Liver (tissue), 3 donors: ENCODE data around the gene ODAD3.

Experiments used
- RAD21 ChIP-seq, 2 donors: IDR thresholded peaks; 2 replicates each; pipeline ENCODE4 v1.6.1; 2016; ENCODE audit warnings: antibody characterized with exemption in 2 of 2, mild to moderate bottlenecking in 2 of 2
- TF ChIP-seq, protein P1 (sequence below): fragments of 150-350 bp; IDR thresholded peaks from 2 replicates; pipeline ENCODE4 v1.5.1; 2017; ENCODE audit warnings: improper control_type of control experiment, low read depth, low read length; ENCODE audit not compliant: missing input control
- TF ChIP-seq, protein P2 (sequence below): IDR thresholded peaks from 2 replicates; pipeline ENCODE4 v1.6.1; 2016; ENCODE audit warnings: antibody characterized with exemption, mild to moderate bottlenecking
- donor health status: healthy.
- donor health status: healthy.

DNA sequence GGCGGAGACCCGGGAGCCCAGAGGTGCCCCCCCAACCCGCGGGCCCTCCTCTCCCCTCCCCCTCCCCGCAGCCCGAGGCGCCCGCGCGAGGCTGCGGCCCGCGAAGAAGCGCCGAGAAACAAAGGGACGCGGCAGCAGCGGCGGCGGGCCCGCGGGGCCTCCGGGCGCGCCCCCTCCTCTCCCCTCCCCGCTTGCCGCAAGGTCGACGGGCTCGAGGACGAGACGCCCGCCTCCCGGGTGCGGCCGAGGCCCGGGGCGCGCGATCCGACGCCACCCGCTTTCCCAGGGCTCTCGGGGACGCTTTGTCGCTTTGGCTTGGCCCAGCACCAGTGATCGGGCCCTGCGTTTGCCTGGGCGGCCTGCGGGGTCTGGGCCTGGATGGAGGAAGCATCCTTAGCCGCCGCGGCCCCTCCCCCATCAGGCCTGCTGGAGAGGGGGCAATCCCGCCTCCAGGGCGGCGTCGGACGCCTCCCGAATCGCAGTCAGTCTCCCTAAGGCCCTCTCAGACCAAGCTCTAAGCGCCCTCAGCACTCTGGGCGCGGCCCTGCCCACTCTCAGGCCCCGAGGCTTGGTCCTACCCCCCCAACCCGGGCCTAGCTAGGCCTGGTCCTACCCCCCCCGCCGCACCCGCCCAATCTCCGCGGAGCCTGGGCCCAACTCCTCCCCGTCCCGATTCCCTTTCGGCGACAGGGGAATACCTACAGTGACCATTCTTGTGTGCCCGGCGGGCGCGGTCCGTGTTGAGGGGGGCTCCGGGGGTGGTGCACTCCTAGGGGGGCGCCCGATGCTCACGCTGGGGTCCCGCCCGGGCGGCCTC lies 45.2 kb upstream of the ODAD3 start:
- TF ChIP-seq, protein P1, sequence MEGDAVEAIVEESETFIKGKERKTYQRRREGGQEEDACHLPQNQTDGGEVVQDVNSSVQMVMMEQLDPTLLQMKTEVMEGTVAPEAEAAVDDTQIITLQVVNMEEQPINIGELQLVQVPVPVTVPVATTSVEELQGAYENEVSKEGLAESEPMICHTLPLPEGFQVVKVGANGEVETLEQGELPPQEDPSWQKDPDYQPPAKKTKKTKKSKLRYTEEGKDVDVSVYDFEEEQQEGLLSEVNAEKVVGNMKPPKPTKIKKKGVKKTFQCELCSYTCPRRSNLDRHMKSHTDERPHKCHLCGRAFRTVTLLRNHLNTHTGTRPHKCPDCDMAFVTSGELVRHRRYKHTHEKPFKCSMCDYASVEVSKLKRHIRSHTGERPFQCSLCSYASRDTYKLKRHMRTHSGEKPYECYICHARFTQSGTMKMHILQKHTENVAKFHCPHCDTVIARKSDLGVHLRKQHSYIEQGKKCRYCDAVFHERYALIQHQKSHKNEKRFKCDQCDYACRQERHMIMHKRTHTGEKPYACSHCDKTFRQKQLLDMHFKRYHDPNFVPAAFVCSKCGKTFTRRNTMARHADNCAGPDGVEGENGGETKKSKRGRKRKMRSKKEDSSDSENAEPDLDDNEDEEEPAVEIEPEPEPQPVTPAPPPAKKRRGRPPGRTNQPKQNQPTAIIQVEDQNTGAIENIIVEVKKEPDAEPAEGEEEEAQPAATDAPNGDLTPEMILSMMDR = no peak
- TF ChIP-seq, protein P2, sequence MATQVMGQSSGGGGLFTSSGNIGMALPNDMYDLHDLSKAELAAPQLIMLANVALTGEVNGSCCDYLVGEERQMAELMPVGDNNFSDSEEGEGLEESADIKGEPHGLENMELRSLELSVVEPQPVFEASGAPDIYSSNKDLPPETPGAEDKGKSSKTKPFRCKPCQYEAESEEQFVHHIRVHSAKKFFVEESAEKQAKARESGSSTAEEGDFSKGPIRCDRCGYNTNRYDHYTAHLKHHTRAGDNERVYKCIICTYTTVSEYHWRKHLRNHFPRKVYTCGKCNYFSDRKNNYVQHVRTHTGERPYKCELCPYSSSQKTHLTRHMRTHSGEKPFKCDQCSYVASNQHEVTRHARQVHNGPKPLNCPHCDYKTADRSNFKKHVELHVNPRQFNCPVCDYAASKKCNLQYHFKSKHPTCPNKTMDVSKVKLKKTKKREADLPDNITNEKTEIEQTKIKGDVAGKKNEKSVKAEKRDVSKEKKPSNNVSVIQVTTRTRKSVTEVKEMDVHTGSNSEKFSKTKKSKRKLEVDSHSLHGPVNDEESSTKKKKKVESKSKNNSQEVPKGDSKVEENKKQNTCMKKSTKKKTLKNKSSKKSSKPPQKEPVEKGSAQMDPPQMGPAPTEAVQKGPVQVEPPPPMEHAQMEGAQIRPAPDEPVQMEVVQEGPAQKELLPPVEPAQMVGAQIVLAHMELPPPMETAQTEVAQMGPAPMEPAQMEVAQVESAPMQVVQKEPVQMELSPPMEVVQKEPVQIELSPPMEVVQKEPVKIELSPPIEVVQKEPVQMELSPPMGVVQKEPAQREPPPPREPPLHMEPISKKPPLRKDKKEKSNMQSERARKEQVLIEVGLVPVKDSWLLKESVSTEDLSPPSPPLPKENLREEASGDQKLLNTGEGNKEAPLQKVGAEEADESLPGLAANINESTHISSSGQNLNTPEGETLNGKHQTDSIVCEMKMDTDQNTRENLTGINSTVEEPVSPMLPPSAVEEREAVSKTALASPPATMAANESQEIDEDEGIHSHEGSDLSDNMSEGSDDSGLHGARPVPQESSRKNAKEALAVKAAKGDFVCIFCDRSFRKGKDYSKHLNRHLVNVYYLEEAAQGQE = no peak
- no peak for TF ChIP-seq RAD21 (IDR thresholded peaks at IDR 0.05)
